K562 (cell line): Measurements from ENCODE around the gene COX6B2. TPM values are rescaled to one million over a fixed set of nuclear protein-coding genes. Genes with fewer than 3 reads are reported as not detected.

Experiments
- CHD1 ChIP-seq: fragments of 200-600 bp; sonication (generic); IDR thresholded peaks from one replicate; pipeline ENCODE4 v1.6.1; 2012; ENCODE audit warnings: mild to moderate bottlenecking, moderate library complexity, low read length, inconsistent platforms
- E2F3 ChIP-seq: fragments of 250-450 bp; sonication (Bioruptor Pico); IDR thresholded peaks from 2 replicates; pipeline ENCODE4 v1.4.0; 2020; ENCODE audit warnings: mild to moderate bottlenecking
- FUS ChIP-seq: fragments of 200-400 bp; formaldehyde crosslinking; optimal IDR thresholded peaks from 2 replicates; pipeline ENCODE3; 2017; ENCODE audit warnings: low read depth, low read length
- HNRNPL ChIP-seq: fragments of 200-400 bp; formaldehyde crosslinking; IDR thresholded peaks from 2 replicates; pipeline ENCODE4 v1.6.1; 2017; ENCODE audit warnings: low read depth, mild to moderate bottlenecking, low read length
- KDM5B ChIP-seq: fragments of 200-600 bp; sonication (generic); IDR thresholded peaks from 2 replicates; pipeline ENCODE4 v1.6.1; 2012; ENCODE audit warnings: low read depth, mild to moderate bottlenecking, moderate library complexity, low read length, control low read depth, inconsistent platforms; ENCODE audit not compliant: insufficient replicate concordance
- MCM7 ChIP-seq, 2 experiments: fragments of 450-650 bp; IDR thresholded peaks; 2 replicates each; pipeline ENCODE4 v1.6.1; 2016 to 2018
- MTA1 ChIP-seq: fragments of 450-650 bp; IDR thresholded peaks from 2 replicates; pipeline ENCODE4 v1.6.1; 2017; ENCODE audit warnings: borderline replicate concordance
- NFIC ChIP-seq: fragments of 450-650 bp; IDR thresholded peaks from 2 replicates; pipeline ENCODE4 v1.6.1; 2017; ENCODE audit warnings: mild to moderate bottlenecking, inconsistent platforms
- PHF8 ChIP-seq: fragments of 200-600 bp; sonication (generic); IDR thresholded peaks from 2 replicates; pipeline ENCODE4 v1.6.1; 2012; ENCODE audit warnings: mixed run types, mild to moderate bottlenecking, inconsistent platforms, low read length, moderate library complexity, borderline replicate concordance
- POLR2A ChIP-seq: fragments of 450-650 bp; conservative IDR thresholded peaks from 2 replicates; pipeline ENCODE4 v1.6.1; 2016
- RBBP5 ChIP-seq: fragments of 200-600 bp; sonication (generic); IDR thresholded peaks from 2 replicates; pipeline ENCODE4 v1.6.1; 2012; ENCODE audit warnings: borderline replicate concordance, mild to moderate bottlenecking, low read length, control low read depth, inconsistent platforms; ENCODE audit not compliant: insufficient read depth, poor library complexity, severe bottlenecking
- ZFX ChIP-seq: sonication (generic); formaldehyde crosslinking; IDR thresholded peaks from 2 replicates; pipeline ENCODE4 v1.8.0; 2022; ENCODE audit warnings: mild to moderate bottlenecking, missing genetic modification reagents, moderate library complexity
- ZNF24 ChIP-seq: fragments of 450-650 bp; IDR thresholded peaks from 2 replicates; pipeline ENCODE4 v1.6.1; 2016
- ZNF830 ChIP-seq: fragments of 250-450 bp; sonication (Bioruptor Pico); IDR thresholded peaks from 2 replicates; pipeline ENCODE4 v1.5.0; 2021; ENCODE audit warnings: mild to moderate bottlenecking
- polyA plus RNA-seq, 8 experiments: library from polyadenylated mRNA; depleted of rRNA in 4 of 8; stranded (reverse) in 5 of 8; unstranded in 3 of 8; fragments of >200 nt; fragmentation: Nextera tagmentation in 2 of 8; fragmentation: Illumina TruSeq in 1 of 8; extraction: Ambion mirVana in 2 of 8; extraction: Trizol in 1 of 8; gene quantifications; 2 replicates each; pipeline versions ENCODE4 v1.2.1 to v1.2.3, GENCODE V29; 2011 to 2014; ENCODE audit warnings: inconsistent platforms in 1 of 8, missing spikeins in 1 of 8
- total RNA-seq, 7 experiments: library from RNA; depleted of rRNA in 6 of 7; stranded (reverse); fragments of >200 nt in 6 of 7; fragmentation: Illumina TruSeq in 2 of 7; extraction: Trizol in 2 of 7; gene quantifications; 2 replicates each; pipeline versions ENCODE4 v1.2.1 to v1.2.3, GENCODE V29; 2011 to 2021; ENCODE audit warnings: low replicate concordance in 1 of 7
- TF ChIP-seq, protein P1 (sequence below): sonication (generic); formaldehyde crosslinking; IDR thresholded peaks from 2 replicates; pipeline ENCODE4 v1.5.0; 2020; ENCODE audit warnings: missing genetic modification reagents
- TF ChIP-seq, protein P2 (sequence below): IDR thresholded peaks from 2 replicates; pipeline ENCODE4 v1.6.1; 2012; ENCODE audit warnings: low read depth, low read length, improper control_type of control experiment, borderline replicate concordance
- TF ChIP-seq, protein P3 (sequence below): conservative IDR thresholded peaks from 2 replicates; pipeline ENCODE4 v1.6.1; 2011; ENCODE audit warnings: low read depth, mild to moderate bottlenecking, low read length; ENCODE audit not compliant: control insufficient read depth
- TF ChIP-seq, protein P4 (sequence below): sonication (generic); formaldehyde crosslinking; IDR thresholded peaks from 2 replicates; pipeline ENCODE4 v1.9.0; 2022; ENCODE audit warnings: mild to moderate bottlenecking, missing genetic modification reagents
- TF ChIP-seq, protein P5 (sequence below): sonication (generic); formaldehyde crosslinking; IDR thresholded peaks from 2 replicates; pipeline ENCODE4 v1.8.0; 2022; ENCODE audit warnings: mild to moderate bottlenecking, missing genetic modification reagents
- TF ChIP-seq, protein P6 (sequence below): sonication (generic); formaldehyde crosslinking; IDR thresholded peaks from 2 replicates; pipeline ENCODE4 v1.8.1; 2022; ENCODE audit warnings: missing genetic modification reagents

The COX6B2 gene
- total and polyA plus RNA-seq, 9 of the 15 experiments (the other 6 are each of a cell fraction or from before 2014, with no cell fraction given): 0.40 to 2.5 (median 0.83) TPM

DNA sequence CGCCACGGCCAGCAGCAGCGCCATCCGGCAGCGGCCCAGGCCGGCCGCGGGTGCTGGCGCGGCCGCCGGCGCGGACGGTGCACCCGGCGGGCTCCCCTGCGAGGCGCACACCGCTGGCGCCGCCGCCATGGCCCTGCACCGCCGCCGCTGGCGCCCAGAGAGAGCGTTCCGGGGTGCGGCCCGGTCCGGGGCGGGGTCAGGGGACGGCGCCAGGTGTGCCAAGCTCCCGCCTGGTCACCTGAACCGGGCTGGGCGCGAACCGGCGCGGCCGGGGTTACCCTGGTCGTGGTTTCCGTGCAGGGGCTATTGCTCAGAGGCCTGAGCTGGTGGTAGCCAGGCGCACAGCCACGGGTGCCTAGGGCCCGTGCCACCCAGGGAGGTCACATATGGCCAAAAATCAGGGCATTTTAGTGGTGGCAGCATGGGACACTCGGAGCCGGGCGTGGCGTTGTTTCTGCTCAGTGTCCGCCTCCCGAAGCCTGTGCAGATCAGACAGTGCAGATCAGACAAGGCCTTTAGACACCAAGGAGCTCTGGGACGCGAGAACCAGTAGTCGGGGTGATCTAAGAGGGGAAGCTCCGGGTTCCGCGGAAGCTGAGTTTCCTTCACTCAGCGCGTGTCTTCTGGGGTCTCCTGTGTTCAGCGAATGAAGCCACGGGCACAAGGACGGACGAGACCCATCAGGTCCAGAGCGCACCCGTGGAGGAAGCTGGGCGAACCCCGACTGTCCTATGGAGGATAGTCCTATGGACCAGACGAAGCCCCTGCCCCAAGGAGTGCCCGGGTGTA is 29.8 kb upstream of the COX6B2 start, which contains the start of gene TMEM238 (continued):
- peak; percentile 71 for TF ChIP-seq ZFX
- TF ChIP-seq, protein P1, sequence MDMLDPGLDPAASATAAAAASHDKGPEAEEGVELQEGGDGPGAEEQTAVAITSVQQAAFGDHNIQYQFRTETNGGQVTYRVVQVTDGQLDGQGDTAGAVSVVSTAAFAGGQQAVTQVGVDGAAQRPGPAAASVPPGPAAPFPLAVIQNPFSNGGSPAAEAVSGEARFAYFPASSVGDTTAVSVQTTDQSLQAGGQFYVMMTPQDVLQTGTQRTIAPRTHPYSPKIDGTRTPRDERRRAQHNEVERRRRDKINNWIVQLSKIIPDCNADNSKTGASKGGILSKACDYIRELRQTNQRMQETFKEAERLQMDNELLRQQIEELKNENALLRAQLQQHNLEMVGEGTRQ: no peak
- TF ChIP-seq ZNF830 (CRISPR knock-in tag): no peak
- peak; percentile 58 for TF ChIP-seq RBBP5
- TF ChIP-seq, protein P2, sequence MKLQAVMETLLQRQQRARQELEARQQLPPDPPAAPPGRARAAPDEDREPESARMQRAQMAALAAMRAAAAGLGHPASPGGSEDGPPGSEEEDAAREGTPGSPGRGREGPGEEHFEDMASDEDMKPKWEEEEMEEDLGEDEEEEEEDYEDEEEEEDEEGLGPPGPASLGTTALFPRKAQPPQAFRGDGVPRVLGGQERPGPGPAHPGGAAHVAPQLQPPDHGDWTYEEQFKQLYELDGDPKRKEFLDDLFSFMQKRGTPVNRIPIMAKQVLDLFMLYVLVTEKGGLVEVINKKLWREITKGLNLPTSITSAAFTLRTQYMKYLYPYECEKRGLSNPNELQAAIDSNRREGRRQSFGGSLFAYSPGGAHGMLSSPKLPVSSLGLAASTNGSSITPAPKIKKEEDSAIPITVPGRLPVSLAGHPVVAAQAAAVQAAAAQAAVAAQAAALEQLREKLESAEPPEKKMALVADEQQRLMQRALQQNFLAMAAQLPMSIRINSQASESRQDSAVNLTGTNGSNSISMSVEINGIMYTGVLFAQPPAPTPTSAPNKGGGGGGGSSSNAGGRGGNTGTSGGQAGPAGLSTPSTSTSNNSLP: no peak
- TF ChIP-seq, protein P3, sequence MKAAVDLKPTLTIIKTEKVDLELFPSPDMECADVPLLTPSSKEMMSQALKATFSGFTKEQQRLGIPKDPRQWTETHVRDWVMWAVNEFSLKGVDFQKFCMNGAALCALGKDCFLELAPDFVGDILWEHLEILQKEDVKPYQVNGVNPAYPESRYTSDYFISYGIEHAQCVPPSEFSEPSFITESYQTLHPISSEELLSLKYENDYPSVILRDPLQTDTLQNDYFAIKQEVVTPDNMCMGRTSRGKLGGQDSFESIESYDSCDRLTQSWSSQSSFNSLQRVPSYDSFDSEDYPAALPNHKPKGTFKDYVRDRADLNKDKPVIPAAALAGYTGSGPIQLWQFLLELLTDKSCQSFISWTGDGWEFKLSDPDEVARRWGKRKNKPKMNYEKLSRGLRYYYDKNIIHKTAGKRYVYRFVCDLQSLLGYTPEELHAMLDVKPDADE: 0 out of 2 replicates have a peak, but pooled peaks have one; percentile 5
- peak; percentile 69; the same call in 1 of the 2 replicates for TF ChIP-seq HNRNPL
- TF ChIP-seq POLR2A: 0 out of 2 replicates have a peak, but pooled peaks have one; percentile 35
- TF ChIP-seq MCM7 (IDR thresholded peaks at IDR 0.05): no peak
- peak; percentile 14; the same call in 1 of the 2 replicates for TF ChIP-seq PHF8
- TF ChIP-seq, protein P4, sequence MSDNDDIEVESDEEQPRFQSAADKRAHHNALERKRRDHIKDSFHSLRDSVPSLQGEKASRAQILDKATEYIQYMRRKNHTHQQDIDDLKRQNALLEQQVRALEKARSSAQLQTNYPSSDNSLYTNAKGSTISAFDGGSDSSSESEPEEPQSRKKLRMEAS (CRISPR knock-in tag): peak; percentile 58
- peak; percentile 80 for TF ChIP-seq CHD1
- TF ChIP-seq, protein P5, sequence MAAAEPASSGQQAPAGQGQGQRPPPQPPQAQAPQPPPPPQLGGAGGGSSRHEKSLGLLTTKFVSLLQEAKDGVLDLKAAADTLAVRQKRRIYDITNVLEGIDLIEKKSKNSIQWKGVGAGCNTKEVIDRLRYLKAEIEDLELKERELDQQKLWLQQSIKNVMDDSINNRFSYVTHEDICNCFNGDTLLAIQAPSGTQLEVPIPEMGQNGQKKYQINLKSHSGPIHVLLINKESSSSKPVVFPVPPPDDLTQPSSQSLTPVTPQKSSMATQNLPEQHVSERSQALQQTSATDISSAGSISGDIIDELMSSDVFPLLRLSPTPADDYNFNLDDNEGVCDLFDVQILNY: no peak
- TF ChIP-seq FUS: no peak
- TF ChIP-seq E2F3 (CRISPR knock-in tag): no peak
- peak; percentile 26 for TF ChIP-seq KDM5B
- TF ChIP-seq, protein P6, sequence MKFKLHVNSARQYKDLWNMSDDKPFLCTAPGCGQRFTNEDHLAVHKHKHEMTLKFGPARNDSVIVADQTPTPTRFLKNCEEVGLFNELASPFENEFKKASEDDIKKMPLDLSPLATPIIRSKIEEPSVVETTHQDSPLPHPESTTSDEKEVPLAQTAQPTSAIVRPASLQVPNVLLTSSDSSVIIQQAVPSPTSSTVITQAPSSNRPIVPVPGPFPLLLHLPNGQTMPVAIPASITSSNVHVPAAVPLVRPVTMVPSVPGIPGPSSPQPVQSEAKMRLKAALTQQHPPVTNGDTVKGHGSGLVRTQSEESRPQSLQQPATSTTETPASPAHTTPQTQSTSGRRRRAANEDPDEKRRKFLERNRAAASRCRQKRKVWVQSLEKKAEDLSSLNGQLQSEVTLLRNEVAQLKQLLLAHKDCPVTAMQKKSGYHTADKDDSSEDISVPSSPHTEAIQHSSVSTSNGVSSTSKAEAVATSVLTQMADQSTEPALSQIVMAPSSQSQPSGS (CRISPR knock-in tag): no peak
- no peak for TF ChIP-seq MTA1
- TF ChIP-seq NFIC: no peak
- TF ChIP-seq ZNF24: no peak
